Body of pancreas (tissue), 4 donors: ENCODE data around the gene DOK4.

Experiments
- POLR2A ChIP-seq, 3 donors: fragments of 450-650 bp; IDR thresholded peaks; one replicate each; pipeline ENCODE4 v1.6.1; 2016; ENCODE audit warnings: antibody characterized with exemption in 3 of 3, mild to moderate bottlenecking in 2 of 3
- TF ChIP-seq, protein P1 (sequence below), 7 experiments: fragments of 450-650 bp in 4 of 7; fragments of 200-600 bp in 3 of 7; sonication (generic) in 3 of 7; IDR thresholded peaks; one replicate each; pipeline ENCODE4 v1.5.1; 2016 to 2019; ENCODE audit warnings: antibody characterized with exemption in 7 of 7

DNA sequence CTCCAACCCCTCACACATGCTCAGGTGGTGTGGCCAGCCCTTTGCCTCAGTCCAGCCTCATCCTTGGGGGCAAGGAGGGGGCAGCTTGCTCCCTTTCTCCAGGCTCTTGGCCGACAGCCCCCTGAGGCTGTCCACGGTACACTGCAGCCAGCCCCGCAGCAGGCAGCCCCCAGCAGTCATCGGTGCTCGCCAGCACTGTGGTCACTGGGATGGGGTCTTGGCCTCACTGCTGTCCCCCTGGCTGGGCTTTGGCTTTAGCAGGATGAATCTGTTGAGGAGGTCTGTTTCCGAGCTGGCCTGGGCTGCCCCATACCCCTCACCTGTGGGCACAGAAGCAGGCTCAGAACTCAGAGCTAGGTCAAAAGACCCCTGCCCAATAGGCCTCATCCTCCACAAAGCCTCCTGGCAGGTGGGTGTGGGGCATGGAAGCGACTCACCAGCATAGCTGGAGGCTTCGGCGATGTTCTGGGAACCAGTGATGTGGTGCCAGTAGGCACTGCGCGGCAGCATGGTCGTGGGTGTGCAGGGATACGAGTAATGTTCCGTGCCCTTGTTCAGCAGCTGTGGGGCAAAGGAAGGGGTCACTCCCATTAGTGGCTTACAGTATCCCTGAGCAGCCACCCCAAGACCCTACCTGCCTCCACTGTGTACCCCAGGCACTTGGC, 13.0 kb downstream of the DOK4 start:
- no peak for TF ChIP-seq POLR2A (IDR thresholded peaks at IDR 0.05)
- TF ChIP-seq, protein P1, sequence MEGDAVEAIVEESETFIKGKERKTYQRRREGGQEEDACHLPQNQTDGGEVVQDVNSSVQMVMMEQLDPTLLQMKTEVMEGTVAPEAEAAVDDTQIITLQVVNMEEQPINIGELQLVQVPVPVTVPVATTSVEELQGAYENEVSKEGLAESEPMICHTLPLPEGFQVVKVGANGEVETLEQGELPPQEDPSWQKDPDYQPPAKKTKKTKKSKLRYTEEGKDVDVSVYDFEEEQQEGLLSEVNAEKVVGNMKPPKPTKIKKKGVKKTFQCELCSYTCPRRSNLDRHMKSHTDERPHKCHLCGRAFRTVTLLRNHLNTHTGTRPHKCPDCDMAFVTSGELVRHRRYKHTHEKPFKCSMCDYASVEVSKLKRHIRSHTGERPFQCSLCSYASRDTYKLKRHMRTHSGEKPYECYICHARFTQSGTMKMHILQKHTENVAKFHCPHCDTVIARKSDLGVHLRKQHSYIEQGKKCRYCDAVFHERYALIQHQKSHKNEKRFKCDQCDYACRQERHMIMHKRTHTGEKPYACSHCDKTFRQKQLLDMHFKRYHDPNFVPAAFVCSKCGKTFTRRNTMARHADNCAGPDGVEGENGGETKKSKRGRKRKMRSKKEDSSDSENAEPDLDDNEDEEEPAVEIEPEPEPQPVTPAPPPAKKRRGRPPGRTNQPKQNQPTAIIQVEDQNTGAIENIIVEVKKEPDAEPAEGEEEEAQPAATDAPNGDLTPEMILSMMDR (IDR thresholded peaks at IDR 0.05): no peak
